Thymus (tissue), 11 donors: Measurements from ENCODE around the gene SCT. TPM values are rescaled to one million over a fixed set of nuclear protein-coding genes. Genes with fewer than 3 reads are reported as not detected.

ENCODE experiments used
- DNase-seq, 9 donors: peaks; one replicate each; pipeline ENCODE4 v3.0.0-alpha.2; 2013; ENCODE audit warnings: low spot score in 9 of 9, low read depth in 6 of 9, missing footprints in 1 of 9
- H3K27ac ChIP-seq, 2 donors: one replicate each; pipeline ENCODE4 v1.5.1; 2013; ENCODE audit warnings: control low read depth in 1 of 2, low read depth in 1 of 2, low read length in 1 of 2, mild to moderate bottlenecking in 1 of 2, moderate library complexity in 1 of 2
- H3K27me3 ChIP-seq, 2 donors: one replicate each; pipeline ENCODE4 v1.5.1; 2013; ENCODE audit warnings: low read length in 1 of 2; ENCODE audit not compliant: control insufficient read depth in 2 of 2, insufficient read depth in 1 of 2
- H3K36me3 ChIP-seq, 2 donors: one replicate each; pipeline ENCODE4 v1.5.1; 2013; ENCODE audit warnings: low read length in 1 of 2, mild to moderate bottlenecking in 1 of 2, moderate library complexity in 1 of 2; ENCODE audit not compliant: control insufficient read depth in 2 of 2, insufficient read depth in 2 of 2
- H3K4me1 ChIP-seq, 2 donors: one replicate each; pipeline ENCODE4 v1.5.1; 2013; ENCODE audit warnings: low read length in 2 of 2; ENCODE audit not compliant: control insufficient read depth in 2 of 2, insufficient read depth in 2 of 2
- H3K4me3 ChIP-seq, 2 donors: one replicate each; pipeline ENCODE4 v1.5.1; 2013; ENCODE audit warnings: low read length in 2 of 2, control low read depth in 1 of 2, mild to moderate bottlenecking in 1 of 2
- H3K9me3 ChIP-seq, 2 donors: one replicate each; pipeline ENCODE4 v1.5.1; 2013; ENCODE audit warnings: low read length in 1 of 2, mild to moderate bottlenecking in 1 of 2; ENCODE audit not compliant: control insufficient read depth in 2 of 2, insufficient read depth in 1 of 2
- WGBS: extraction: QIAGEN DNeasy Blood & Tissue Kit; methylation state at CpG from one replicate; pipeline ENCODE4 v1.1.7; 2013; 5-methylcytosine and 5-hydroxymethylcytosine counted together
- polyA plus RNA-seq: library from polyadenylated mRNA; stranded (reverse); fragments of 200-250 nt; gene quantifications from one replicate; pipeline ENCODE4 v1.2.3, GENCODE V29; 2013
- total RNA-seq: library from RNA; stranded (reverse); fragments of 120-200 nt; gene quantifications from one replicate; pipeline ENCODE4 v1.2.4, GENCODE V29; 2013
- donor health status: healthy.

Gene SCT
- total and polyA plus RNA-seq, 2 donors = 0.19 to 0.25 TPM

GRCh38 chr11:627308-627576 lies 261 bp upstream of the SCT start:
- DNase-seq = no peak
- WGBS = 14% methylated on average over 28 of the region's 28 CpGs
- H3K4me1 ChIP-seq = peaks cover 0 to 13% of the 10 kb centered on the region in 2 donors

GRCh38 chr11:625636-626268 lies 1.2 kb downstream of the SCT start:
- peaks cover 0 to 13% of the 10 kb centered on the region in 2 donors for H3K4me1 ChIP-seq
- H3K36me3 ChIP-seq = no peaks in the 10 kb centered on the region
- H3K27ac ChIP-seq = no peak overlapping the region
- WGBS = 89% methylated on average over 22 of the region's 22 CpGs
- DNase-seq = no peak
- H3K27me3 ChIP-seq = peaks cover 37 to 57% of the 10 kb centered on the region in 2 donors
- no peak overlapping the region for H3K4me3 ChIP-seq
- H3K9me3 ChIP-seq = peaks cover 0 to 3% of the 10 kb centered on the region in 2 donors

More at GRCh38 chr11:627308-627576, 261 bp upstream of the SCT start:
- H3K27me3 ChIP-seq = peaks cover 37 to 57% of the 10 kb centered on the region in 2 donors
- H3K27ac ChIP-seq = no peak overlapping the region
- H3K36me3 ChIP-seq = no peaks in the 10 kb centered on the region
- H3K9me3 ChIP-seq = peaks cover 0 to 3% of the 10 kb centered on the region in 2 donors
- H3K4me3 ChIP-seq = no peak overlapping the region

GRCh38 chr11:624705-625635 lies 2.0 kb downstream of the SCT start, which contains the start of gene CDHR5:
Gene CDHR5 (minus strand): TSS chr11:624955. CDS start chr11:624902, 53 bp downstream.
- H3K9me3 ChIP-seq = peaks cover 0 to 3% of the 10 kb centered on the region in 2 donors
- H3K4me1 ChIP-seq = peaks cover 0 to 13% of the 10 kb centered on the region in 2 donors
- no peak for DNase-seq
- no peaks in the 10 kb centered on the region for H3K36me3 ChIP-seq
- no peak within 1 kb of the TSS for H3K4me3 ChIP-seq
- 96% methylated on average over 33 of the region's 33 CpGs for WGBS
- H3K27ac ChIP-seq = no peak within 1 kb of the TSS
- peaks cover 37 to 53% of the 10 kb centered on the region in 2 donors for H3K27me3 ChIP-seq

GRCh38 chr11:623999-624704 lies 2.8 kb downstream of the SCT start:
- H3K27ac ChIP-seq = no peak overlapping the region
- H3K36me3 ChIP-seq = no peaks in the 10 kb centered on the region
- 97% methylated on average over 25 of the region's 25 CpGs for WGBS
- peaks cover 0 to 3% of the 10 kb centered on the region in 2 donors for H3K9me3 ChIP-seq
- H3K4me3 ChIP-seq = no peak overlapping the region
- H3K27me3 ChIP-seq = peaks cover 35 to 44% of the 10 kb centered on the region in 2 donors
- DNase-seq = no peak
- H3K4me1 ChIP-seq = peaks cover 0 to 13% of the 10 kb centered on the region in 2 donors

GRCh38 chr11:623349-623869 lies 3.6 kb downstream of the SCT start:
- peaks cover 0 to under 1% of the 10 kb centered on the region in 2 donors for H3K36me3 ChIP-seq
- no peak overlapping the region for H3K4me3 ChIP-seq
- 95% methylated on average over 15 of the region's 15 CpGs for WGBS
- no peak for DNase-seq
- H3K4me1 ChIP-seq = peaks cover 0 to 5% of the 10 kb centered on the region in 2 donors
- H3K27me3 ChIP-seq = peaks cover 32 to 37% of the 10 kb centered on the region in 2 donors
- H3K9me3 ChIP-seq = peaks cover 0 to 3% of the 10 kb centered on the region in 2 donors
- H3K27ac ChIP-seq = no peak overlapping the region

- no peaks in the 10 kb centered on the region for H3K9me3 ChIP-seq
- no peak for DNase-seq
- no peaks in the 10 kb centered on the region for H3K4me1 ChIP-seq
- H3K4me3 ChIP-seq = no peak overlapping the region
- H3K36me3 ChIP-seq = peaks cover 4 to 10% of the 10 kb centered on the region in 2 donors
- peaks cover 20 to 25% of the 10 kb centered on the region in 2 donors for H3K27me3 ChIP-seq
- H3K27ac ChIP-seq = no peak overlapping the region
- 95% methylated on average over 27 of the region's 27 CpGs for WGBS
These were observed 5.1 kb downstream of the SCT start for GRCh38 chr11:621838-622237.

GRCh38 chr11:620935-621814 lies 5.8 kb downstream of the SCT start:
- peaks cover 0 to 6% of the 10 kb centered on the region in 2 donors for H3K4me1 ChIP-seq
- H3K27me3 ChIP-seq = peaks cover 13 to 19% of the 10 kb centered on the region in 2 donors
- no peak for DNase-seq
- WGBS = 92% methylated on average over 45 of the region's 45 CpGs
- H3K9me3 ChIP-seq = no peaks in the 10 kb centered on the region
- peaks cover 4 to 10% of the 10 kb centered on the region in 2 donors for H3K36me3 ChIP-seq
- no peak overlapping the region for H3K27ac ChIP-seq
- no peak overlapping the region for H3K4me3 ChIP-seq

GRCh38 chr11:620201-620600 lies 6.8 kb downstream of the SCT start:
- Histone ChIP-seq H3K9me3 (no peaks in the 10 kb centered on the region), H3K36me3 (peaks cover 4 to 10% of the 10 kb centered on the region in 2 donors), H3K27ac (no peak overlapping the region), H3K27me3 (peaks cover 4 to 9% of the 10 kb centered on the region in 2 donors), H3K4me3 (no peak overlapping the region), H3K4me1 (peaks cover 4 to 14% of the 10 kb centered on the region in 2 donors)
- DNase-seq = no peak
- 97% methylated on average over 13 of the region's 13 CpGs for WGBS
